Stimulated activated CD4-positive, alpha-beta T cell treated with anti-CD3 and anti-CD28 coated beads, Interleukin-1b, Interleukin-23, amount 100 ng/mL, for 1 hour (primary cell): ENCODE data around the gene KRTAP10-11.

ENCODE experiments used
- DNase-seq, 2 donors: peaks; one replicate each; pipeline ENCODE4 v3.0.0-alpha.2; 2020; ENCODE audit warnings: low read depth in 2 of 2

Gene KRTAP10-11

DNA sequence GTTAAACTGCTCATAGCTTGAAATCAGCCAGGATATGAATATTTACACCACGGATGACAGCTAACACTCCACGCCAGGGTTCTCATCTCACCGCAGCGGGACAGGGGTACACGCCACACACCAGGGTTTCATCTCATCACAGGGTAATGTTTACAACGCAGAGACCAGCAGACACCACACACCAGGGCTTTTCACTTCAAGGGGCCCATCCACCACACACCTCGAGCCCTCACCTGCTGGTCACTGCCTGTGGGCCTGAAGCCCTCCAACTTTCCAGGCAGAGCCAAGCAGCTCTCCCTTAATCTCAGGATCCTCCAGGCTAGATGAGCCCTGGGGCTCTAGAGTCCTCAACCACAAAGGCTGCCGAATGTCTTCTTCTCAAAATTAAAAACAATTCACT lies 49.4 kb downstream of the KRTAP10-11 start:
- no peak for DNase-seq

DNA sequence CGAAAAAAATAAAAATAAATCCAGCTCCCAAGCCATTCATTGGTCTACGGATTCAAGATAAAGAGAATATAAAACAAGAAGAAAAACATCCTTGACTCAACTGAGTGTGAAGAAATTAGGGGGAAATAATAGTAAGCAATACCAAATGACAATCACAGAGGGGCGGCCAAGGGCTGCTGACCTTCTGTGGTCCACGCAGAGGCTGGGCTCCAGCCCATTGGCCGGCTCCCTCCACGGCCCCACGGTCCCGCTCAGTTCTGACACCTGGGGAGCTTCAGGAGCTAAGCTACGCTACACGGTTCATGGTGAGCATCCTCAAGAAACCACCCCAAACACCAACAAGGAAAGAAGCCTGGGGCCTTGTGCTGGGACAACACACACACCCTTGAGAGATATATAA lies 50.4 kb downstream of the KRTAP10-11 start:
- DNase-seq, result no peak
